Endothelial cell of umbilical vein (primary cell): ENCODE results near the gene CARMIL1. TPM values are rescaled to one million over a fixed set of nuclear protein-coding genes. Genes with fewer than 3 reads are reported as not detected.

ENCODE experiments used
- BruUV-seq: library from RNA; stranded (reverse); fragments of 400-500 nt; replicated peaks from 2 replicates; lab custom pipeline; 2021; lab: Mats Ljungman, UMichigan
- CTCF ChIA-PET: fragments of 300-600, 350-600 bp; sonication (Branson Sonifier 250); formaldehyde crosslinking; loops from one replicate; lab custom pipeline; 2021; ENCODE audit warnings: antibody characterized with exemption, inconsistent platforms; lab: Charles Lee
- POLR2A ChIA-PET: fragments of 300-600, 350-600 bp; sonication (Branson Sonifier 250); formaldehyde crosslinking; loops from one replicate; lab custom pipeline; 2021; ENCODE audit warnings: antibody characterized with exemption, inconsistent platforms; lab: Charles Lee
- DNase-seq: peaks from one replicate; pipeline ENCODE4 v3.0.0-alpha.2; 2011; ENCODE audit warnings: low read depth, low spot score
- FAIRE-seq: peaks from 2 replicates; lab custom pipeline; 2011; peaks lifted over from hg19 to GRCh38; lab: Jason Lieb, UNC
- H2AFZ ChIP-seq: 2 replicates; pipeline ENCODE4 v1.6.0; 2012; ENCODE audit warnings: low read depth, low read length, control low read depth, inconsistent platforms
- H3K27ac ChIP-seq: 2 replicates; pipeline ENCODE4 v1.5.1; 2011; ENCODE audit warnings: low read depth, mild to moderate bottlenecking, control low read depth, low read length, moderate library complexity; ENCODE audit not compliant: insufficient read depth
- H3K27me3 ChIP-seq, 2 experiments: 2 replicates each; pipeline versions ENCODE4 v1.6.0 to v1.6.1; 2011; ENCODE audit warnings: low read length in 2 of 2, mixed read lengths in 1 of 2; ENCODE audit not compliant: control insufficient read depth in 2 of 2, insufficient read depth in 2 of 2
- H3K36me3 ChIP-seq, 2 experiments: 2 replicates in 1 of 2; 3 replicates in 1 of 2; pipeline ENCODE4 v1.5.1; 2011; ENCODE audit warnings: low read length in 2 of 2, mild to moderate bottlenecking in 1 of 2, moderate library complexity in 1 of 2; ENCODE audit not compliant: control insufficient read depth in 2 of 2, insufficient read depth in 2 of 2; ENCODE audit errors: extremely low read depth in 1 of 2
- H3K4me1 ChIP-seq: 3 replicates; pipeline ENCODE4 v1.5.1; 2011; ENCODE audit warnings: mild to moderate bottlenecking, low read length; ENCODE audit not compliant: control insufficient read depth, insufficient read depth; ENCODE audit errors: extremely low read depth
- H3K4me2 ChIP-seq: 2 replicates; pipeline ENCODE4 v1.6.1; 2011; ENCODE audit warnings: low read length, control low read depth, mixed read lengths; ENCODE audit not compliant: insufficient read depth
- H3K4me3 ChIP-seq, 3 experiments: fragments of 200-600 bp in 1 of 3; sonication (generic), shearing (Covaris generic) in 1 of 3; replicated peaks in 1 of 3; 2 replicates each; pipeline ENCODE4 v1.5.1; 2011 to 2016; ENCODE audit warnings: control low read depth in 3 of 3, low read length in 3 of 3, mild to moderate bottlenecking in 2 of 3, inconsistent platforms in 1 of 3, low read depth in 1 of 3, moderate library complexity in 1 of 3; ENCODE audit not compliant: insufficient read depth in 1 of 3
- H3K79me2 ChIP-seq: 2 replicates; pipeline ENCODE4 v1.6.0; 2012; ENCODE audit warnings: low read length, inconsistent platforms; ENCODE audit not compliant: control insufficient read depth, insufficient read depth
- H3K9ac ChIP-seq: replicated peaks from 2 replicates; pipeline ENCODE3; 2011; ENCODE audit warnings: low read length, control low read depth; ENCODE audit not compliant: insufficient read depth; ENCODE audit errors: extremely low read depth
- H3K9me1 ChIP-seq: replicated peaks from 3 replicates; pipeline ENCODE4 v1.6.0; 2011; ENCODE audit warnings: mild to moderate bottlenecking, low read length; ENCODE audit not compliant: control insufficient read depth, insufficient read depth; ENCODE audit errors: extremely low read depth
- H3K9me3 ChIP-seq: replicated peaks from 2 replicates; pipeline ENCODE4 v1.5.1; 2012; ENCODE audit warnings: low read length, inconsistent platforms; ENCODE audit not compliant: control insufficient read depth, insufficient read depth
- H4K20me1 ChIP-seq: replicated peaks from 2 replicates; pipeline ENCODE3; 2011; ENCODE audit warnings: mild to moderate bottlenecking, low read length; ENCODE audit not compliant: control insufficient read depth, insufficient read depth; ENCODE audit errors: extremely low read depth
- EZH2 ChIP-seq: IDR thresholded peaks from 2 replicates; pipeline ENCODE4 v1.6.1; 2012; ENCODE audit warnings: borderline replicate concordance, low read depth, mild to moderate bottlenecking, moderate library complexity, low read length, inconsistent platforms; ENCODE audit not compliant: severe bottlenecking
- FOS ChIP-seq: IDR thresholded peaks from 2 replicates; pipeline ENCODE4 v1.6.1; 2011; ENCODE audit warnings: mild to moderate bottlenecking, low read length, moderate library complexity, borderline replicate concordance; ENCODE audit not compliant: insufficient read depth
- GATA2 ChIP-seq: IDR thresholded peaks from 2 replicates; pipeline ENCODE4 v1.7.0; 2011; ENCODE audit warnings: low read depth, mild to moderate bottlenecking, moderate library complexity, mixed read lengths, low read length; ENCODE audit not compliant: insufficient read length, insufficient read depth
- JUN ChIP-seq: IDR thresholded peaks from 2 replicates; pipeline ENCODE4 v1.6.1; 2011; ENCODE audit warnings: borderline replicate concordance, low read depth; ENCODE audit not compliant: insufficient read length, insufficient read depth
- MYC ChIP-seq: IDR thresholded peaks from one replicate; pipeline ENCODE4 v1.6.1; 2011; ENCODE audit warnings: mild to moderate bottlenecking, low read depth, low read length
- POLR2A ChIP-seq: IDR thresholded peaks from 2 replicates; pipeline ENCODE4 v1.6.1; 2012; ENCODE audit warnings: low read depth, mild to moderate bottlenecking, control low read depth, low read length
- POLR2AphosphoS5 ChIP-seq: IDR thresholded peaks from 2 replicates; pipeline ENCODE4 v1.6.1; 2012; ENCODE audit warnings: low read depth, mild to moderate bottlenecking, control low read depth, low read length, moderate library complexity; ENCODE audit not compliant: insufficient read depth
- dilution Hi-C: fragments of 300-500 bp; cut with MboI; formaldehyde crosslinking; loops from one replicate; pipeline ENCODE4 v1.15.0; 2019; ENCODE audit warnings: low sequenced_read_pairs; ENCODE audit not compliant: extremely low pct_ligation_motif_present
- intact Hi-C: fragments of 100-400 bp; cut with micrococcal nuclease; formaldehyde crosslinking; loops from one replicate; pipeline ENCODE4 v1.10.0; 2022
- polyA plus RNA-seq, 4 experiments: library from polyadenylated mRNA; depleted of rRNA in 3 of 4; stranded (reverse) in 3 of 4; unstranded in 1 of 4; fragments of >200 nt; gene quantifications; 2 replicates each; pipeline versions ENCODE4 v1.2.1 to v1.2.3, GENCODE V29; 2011 to 2012; ENCODE audit warnings: missing spikeins in 1 of 4
- total RNA-seq: library from RNA; stranded (reverse); gene quantifications from 2 replicates; pipeline ENCODE4 v1.2.3, GENCODE V29; 2021
- TF ChIP-seq, protein P1 (sequence below): IDR thresholded peaks from 2 replicates; pipeline ENCODE4 v1.6.1; 2011; ENCODE audit not compliant: insufficient read depth, insufficient read length
- TF ChIP-seq, protein P2 (sequence below), 2 donors: IDR thresholded peaks; 1 replicate in 1 of 2; 2 replicates in 1 of 2; pipeline ENCODE4 v1.5.1; 2011; ENCODE audit warnings: low read length in 2 of 2, mild to moderate bottlenecking in 2 of 2, moderate library complexity in 2 of 2, control low read depth in 1 of 2, inconsistent platforms in 1 of 2, low read depth in 1 of 2; ENCODE audit not compliant: insufficient read depth in 1 of 2; ENCODE audit errors: extremely low read depth in 1 of 2

The CARMIL1 gene
- total and polyA plus RNA-seq, 2 donors (not counting 3 experiments of a cell fraction or from before 2014, with no cell fraction given), result 1.3 to 8.7 TPM

- POLR2A ChIA-PET, result no interaction called here
- intact Hi-C loops, result no loop called here
- no peak for DNase-seq
Measured at GRCh38 chr6:25229671-25230321, 49.4 kb upstream of the CARMIL1 start.

DNA sequence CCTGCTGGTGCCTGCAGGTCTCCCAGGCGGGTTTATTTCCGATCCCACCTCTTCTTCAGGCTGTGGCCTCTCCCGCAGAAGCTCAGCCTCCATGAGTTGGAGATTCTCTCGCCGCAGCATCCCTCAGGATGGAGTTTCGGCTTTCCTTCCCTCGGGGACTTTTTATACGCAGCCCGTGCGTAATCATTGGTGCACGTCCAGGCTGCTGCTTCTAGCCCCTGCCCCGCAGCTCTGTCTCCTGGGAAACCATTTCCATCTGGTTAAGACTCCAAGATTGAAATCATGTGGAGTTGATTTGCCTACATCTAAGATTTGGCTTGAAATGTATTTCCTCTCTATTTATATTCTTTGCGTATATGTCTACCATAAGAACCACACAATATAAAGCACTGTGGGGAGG lies 46.7 kb upstream of the CARMIL1 start:
- intact Hi-C loops, result no loop called here
- POLR2A ChIA-PET, result no interaction called here
- H3K4me1 ChIP-seq, result no peaks in the 10 kb centered on the region
- no peaks in the 10 kb centered on the region for H3K9me1 ChIP-seq
- H3K27ac ChIP-seq, result no peak overlapping the region
- DNase-seq (no peak), FAIRE-seq (no peak)
- CTCF ChIA-PET, result interaction anchor here (1.0 to 4.6 kb wide), 4 partner anchors 9 to 334 kb away, joined by 3 to 22 read pairs (median 4); no protein-coding TSS in a partner anchor
- no peak overlapping the region for H2AFZ ChIP-seq
- no TSS peak for BruUV-seq
- H3K79me2 ChIP-seq, result no peaks in the 10 kb centered on the region
- no peaks in the 10 kb centered on the region for H3K36me3 ChIP-seq
- H3K4me3 ChIP-seq, result no peak overlapping the region
- H4K20me1 ChIP-seq, result no peaks in the 10 kb centered on the region
- TF ChIP-seq JUN, result no peak
- TF ChIP-seq MYC, result no peak
- no peak for TF ChIP-seq GATA2
- TF ChIP-seq FOS, result no peak
- TF ChIP-seq POLR2AphosphoS5, result no peak
- TF ChIP-seq EZH2, result no peak
- TF ChIP-seq, protein P1, sequence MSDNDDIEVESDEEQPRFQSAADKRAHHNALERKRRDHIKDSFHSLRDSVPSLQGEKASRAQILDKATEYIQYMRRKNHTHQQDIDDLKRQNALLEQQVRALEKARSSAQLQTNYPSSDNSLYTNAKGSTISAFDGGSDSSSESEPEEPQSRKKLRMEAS, result no peak
- TF ChIP-seq POLR2A, result no peak
- TF ChIP-seq, protein P2, sequence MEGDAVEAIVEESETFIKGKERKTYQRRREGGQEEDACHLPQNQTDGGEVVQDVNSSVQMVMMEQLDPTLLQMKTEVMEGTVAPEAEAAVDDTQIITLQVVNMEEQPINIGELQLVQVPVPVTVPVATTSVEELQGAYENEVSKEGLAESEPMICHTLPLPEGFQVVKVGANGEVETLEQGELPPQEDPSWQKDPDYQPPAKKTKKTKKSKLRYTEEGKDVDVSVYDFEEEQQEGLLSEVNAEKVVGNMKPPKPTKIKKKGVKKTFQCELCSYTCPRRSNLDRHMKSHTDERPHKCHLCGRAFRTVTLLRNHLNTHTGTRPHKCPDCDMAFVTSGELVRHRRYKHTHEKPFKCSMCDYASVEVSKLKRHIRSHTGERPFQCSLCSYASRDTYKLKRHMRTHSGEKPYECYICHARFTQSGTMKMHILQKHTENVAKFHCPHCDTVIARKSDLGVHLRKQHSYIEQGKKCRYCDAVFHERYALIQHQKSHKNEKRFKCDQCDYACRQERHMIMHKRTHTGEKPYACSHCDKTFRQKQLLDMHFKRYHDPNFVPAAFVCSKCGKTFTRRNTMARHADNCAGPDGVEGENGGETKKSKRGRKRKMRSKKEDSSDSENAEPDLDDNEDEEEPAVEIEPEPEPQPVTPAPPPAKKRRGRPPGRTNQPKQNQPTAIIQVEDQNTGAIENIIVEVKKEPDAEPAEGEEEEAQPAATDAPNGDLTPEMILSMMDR (IDR thresholded peaks at IDR 0.05; ENCODE audit: extremely low read depth in 1 of 2, insufficient read depth in 1 of 2, low read depth in 1 of 2, low read length in 2 of 2), result no peak
- no peak overlapping the region for H3K9ac ChIP-seq
- no peak overlapping the region for H3K4me2 ChIP-seq
- dilution Hi-C loops, result no loop called here
- no peaks in the 10 kb centered on the region for H3K27me3 ChIP-seq
- H3K9me3 ChIP-seq, result no peaks in the 10 kb centered on the region

More at GRCh38 chr6:25229671-25230321, 49.4 kb upstream of the CARMIL1 start:
- Histone ChIP-seq H3K27ac (no peak overlapping the region), H2AFZ (no peak overlapping the region), H3K36me3 (no peaks in the 10 kb centered on the region), H3K4me2 (no peak overlapping the region), H3K4me3 (no peak overlapping the region), H4K20me1 (no peaks in the 10 kb centered on the region), H3K4me1 (no peaks in the 10 kb centered on the region), H3K9ac (no peak overlapping the region), H3K27me3 (no peaks in the 10 kb centered on the region), H3K79me2 (no peaks in the 10 kb centered on the region), H3K9me1 (no peaks in the 10 kb centered on the region), H3K9me3 (no peaks in the 10 kb centered on the region)
- BruUV-seq, result no TSS peak
- TF ChIP-seq FOS, result no peak
- TF ChIP-seq, protein P1, result no peak
- no peak for TF ChIP-seq JUN
- TF ChIP-seq POLR2AphosphoS5, result no peak
- CTCF ChIA-PET, result no interaction called here
- dilution Hi-C loops, result no loop called here
- FAIRE-seq, result no peak
